Lung (tissue), 12 donors: ENCODE data around the gene CEACAM1. TPM values are rescaled to one million over a fixed set of nuclear protein-coding genes. Genes with fewer than 3 reads are reported as not detected.

ENCODE experiments used
- ATAC-seq: fragments of 200-7000 bp; cut with Tn5 transposase; one replicate; pipeline ENCODE4 v1.9.1; 2020; ENCODE audit warnings: moderate number of reproducible peaks; ENCODE audit not compliant: insufficient read depth, low FRiP score
- DNase-seq, 3 donors: peaks; one replicate each; pipeline ENCODE4 v3.0.0-alpha.2; 2013 to 2017
- H3K27ac ChIP-seq, 2 donors: one replicate each; pipeline ENCODE4 v1.5.1; 2013; ENCODE audit warnings: mild to moderate bottlenecking in 2 of 2, moderate library complexity in 2 of 2, control low read depth in 1 of 2, inconsistent platforms in 1 of 2, low read depth in 1 of 2, low read length in 1 of 2
- H3K27me3 ChIP-seq, 3 donors: one replicate each; pipeline ENCODE4 v1.5.1; 2013; ENCODE audit warnings: low read length in 2 of 3; ENCODE audit not compliant: control insufficient read depth in 3 of 3, insufficient read depth in 3 of 3
- H3K36me3 ChIP-seq, 4 donors: one replicate each; pipeline ENCODE4 v1.5.1; 2013; ENCODE audit warnings: low read length in 4 of 4, mild to moderate bottlenecking in 1 of 4, moderate library complexity in 1 of 4; ENCODE audit not compliant: control insufficient read depth in 4 of 4, insufficient read depth in 4 of 4
- H3K4me1 ChIP-seq, 5 donors: one replicate each; pipeline ENCODE4 v1.5.1; 2013; ENCODE audit warnings: low read length in 5 of 5, mild to moderate bottlenecking in 2 of 5, moderate library complexity in 1 of 5; ENCODE audit not compliant: control insufficient read depth in 5 of 5, insufficient read depth in 5 of 5
- H3K4me3 ChIP-seq: one replicate; pipeline ENCODE4 v1.5.1; 2013; ENCODE audit warnings: mild to moderate bottlenecking, control low read depth, moderate library complexity
- H3K9ac ChIP-seq, 2 donors: one replicate each; pipeline ENCODE4 v1.5.1; 2013; ENCODE audit warnings: low read length in 2 of 2, control low read depth in 1 of 2; ENCODE audit not compliant: insufficient read depth in 1 of 2
- H3K9me3 ChIP-seq, 4 donors: one replicate each; pipeline ENCODE4 v1.5.1; 2013; ENCODE audit warnings: low read length in 3 of 4, mild to moderate bottlenecking in 1 of 4, moderate library complexity in 1 of 4; ENCODE audit not compliant: control insufficient read depth in 4 of 4, insufficient read depth in 3 of 4
- CTCF ChIP-seq: IDR thresholded peaks from 2 replicates; pipeline ENCODE4 v1.5.1; 2012; ENCODE audit warnings: mild to moderate bottlenecking; ENCODE audit errors: control extremely low read depth, extremely low read depth
- WGBS, 2 donors: extraction: QIAGEN DNeasy Blood & Tissue Kit; methylation state at CpG; one replicate each; pipeline ENCODE4 v1.1.7; 2013; 5-methylcytosine and 5-hydroxymethylcytosine counted together
- polyA plus RNA-seq, 2 donors: library from polyadenylated mRNA; stranded (reverse); fragments of 200-250 nt; gene quantifications; one replicate each; pipeline ENCODE4 v1.2.1, GENCODE V29; 2013
- total RNA-seq, 2 donors: library from RNA; depleted of rRNA in 1 of 2; stranded (reverse); fragments of >200 nt in 1 of 2; gene quantifications; one replicate each; pipeline ENCODE4 v1.2.1, GENCODE V29; 2014 to 2021
- donor health status: control.
- donor health status: control.
- donor health status: Bipolar disorder and iron deficiency.
- donor health status: healthy.
- donor health status: DM: yes; HTN: yes; CAD: no.

CEACAM1 gene
- total and polyA plus RNA-seq, 4 donors = 3.6 to 26.8 (median 10.3) TPM

- ATAC-seq = no peak
- H3K9ac ChIP-seq = no peak overlapping the region
- H3K4me3 ChIP-seq = no peak overlapping the region
- H3K27me3 ChIP-seq = peaks cover 0 to 3% (median 0%) of the 10 kb centered on the region in 3 donors
- WGBS, 2 donors = 49 to 55% methylated on average over 1 of the region's 1 CpG
- no peak for DNase-seq
- H3K4me1 ChIP-seq = no peaks in the 10 kb centered on the region
- H3K36me3 ChIP-seq = no peaks in the 10 kb centered on the region
- TF ChIP-seq CTCF = no peak
- H3K27ac ChIP-seq = no peak overlapping the region
- H3K9me3 ChIP-seq = no peaks in the 10 kb centered on the region
Measured at GRCh38 chr19:42573642-42574041, 45.4 kb upstream of the CEACAM1 start.

GRCh38 chr19:42571116-42571515 lies 42.8 kb upstream of the CEACAM1 start:
- H3K4me1 ChIP-seq = no peaks in the 10 kb centered on the region
- TF ChIP-seq CTCF = no peak
- H3K9ac ChIP-seq = no peak overlapping the region
- no peak overlapping the region for H3K4me3 ChIP-seq
- DNase-seq (no peak), ATAC-seq (no peak)
- WGBS, 2 donors = 33 to 37% methylated on average over 2 of the region's 2 CpGs
- no peaks in the 10 kb centered on the region for H3K27me3 ChIP-seq
- no peak overlapping the region for H3K27ac ChIP-seq
- H3K36me3 ChIP-seq = no peaks in the 10 kb centered on the region
- H3K9me3 ChIP-seq = no peaks in the 10 kb centered on the region

GRCh38 chr19:42569193-42569592 lies 40.9 kb upstream of the CEACAM1 start:
- no peaks in the 10 kb centered on the region for H3K36me3 ChIP-seq
- no peaks in the 10 kb centered on the region for H3K9me3 ChIP-seq
- ATAC-seq (no peak), DNase-seq (no peak)
- no peak overlapping the region for H3K27ac ChIP-seq
- no peaks in the 10 kb centered on the region for H3K4me1 ChIP-seq
- no peak overlapping the region for H3K9ac ChIP-seq
- no peak for TF ChIP-seq CTCF
- 44 to 58% methylated on average over 2 of the region's 2 CpGs for WGBS, 2 donors
- no peaks in the 10 kb centered on the region for H3K27me3 ChIP-seq
- H3K4me3 ChIP-seq = no peak overlapping the region

- 30 to 49% methylated on average over 4 of the region's 4 CpGs for WGBS, 2 donors
- H3K36me3 ChIP-seq = no peaks in the 10 kb centered on the region
- ATAC-seq (no peak), DNase-seq (no peak)
- no peak overlapping the region for H3K9ac ChIP-seq
- TF ChIP-seq CTCF = no peak
- H3K27me3 ChIP-seq = no peaks in the 10 kb centered on the region
- H3K4me3 ChIP-seq = no peak overlapping the region
- H3K9me3 ChIP-seq = no peaks in the 10 kb centered on the region
- no peak overlapping the region for H3K27ac ChIP-seq
- no peaks in the 10 kb centered on the region for H3K4me1 ChIP-seq
Measured at GRCh38 chr19:42568006-42568405, 39.7 kb upstream of the CEACAM1 start.
